Tibial nerve (tissue), 4 donors: ENCODE measurements around the gene FAM241A.

Experiments
- EP300 ChIP-seq, 2 donors: sonication (generic); formaldehyde crosslinking; IDR thresholded peaks; one replicate each; pipeline ENCODE4 v1.6.1; 2017; ENCODE audit warnings: antibody characterized with exemption in 2 of 2, mild to moderate bottlenecking in 1 of 2
- POLR2A ChIP-seq, 2 donors: fragments of 450-650 bp; IDR thresholded peaks; one replicate each; pipeline ENCODE4 v1.6.1; 2017; ENCODE audit warnings: antibody characterized with exemption in 2 of 2, mild to moderate bottlenecking in 2 of 2, moderate library complexity in 2 of 2
- TF ChIP-seq, protein P1 (sequence below), 5 experiments: fragments of 200-600 bp in 3 of 5; fragments of 450-650 bp in 2 of 5; sonication (generic) in 3 of 5; IDR thresholded peaks; one replicate each; pipeline ENCODE4 v1.5.1; 2016 to 2019; ENCODE audit warnings: antibody characterized with exemption in 5 of 5, mild to moderate bottlenecking in 3 of 5, moderate library complexity in 2 of 5

DNA sequence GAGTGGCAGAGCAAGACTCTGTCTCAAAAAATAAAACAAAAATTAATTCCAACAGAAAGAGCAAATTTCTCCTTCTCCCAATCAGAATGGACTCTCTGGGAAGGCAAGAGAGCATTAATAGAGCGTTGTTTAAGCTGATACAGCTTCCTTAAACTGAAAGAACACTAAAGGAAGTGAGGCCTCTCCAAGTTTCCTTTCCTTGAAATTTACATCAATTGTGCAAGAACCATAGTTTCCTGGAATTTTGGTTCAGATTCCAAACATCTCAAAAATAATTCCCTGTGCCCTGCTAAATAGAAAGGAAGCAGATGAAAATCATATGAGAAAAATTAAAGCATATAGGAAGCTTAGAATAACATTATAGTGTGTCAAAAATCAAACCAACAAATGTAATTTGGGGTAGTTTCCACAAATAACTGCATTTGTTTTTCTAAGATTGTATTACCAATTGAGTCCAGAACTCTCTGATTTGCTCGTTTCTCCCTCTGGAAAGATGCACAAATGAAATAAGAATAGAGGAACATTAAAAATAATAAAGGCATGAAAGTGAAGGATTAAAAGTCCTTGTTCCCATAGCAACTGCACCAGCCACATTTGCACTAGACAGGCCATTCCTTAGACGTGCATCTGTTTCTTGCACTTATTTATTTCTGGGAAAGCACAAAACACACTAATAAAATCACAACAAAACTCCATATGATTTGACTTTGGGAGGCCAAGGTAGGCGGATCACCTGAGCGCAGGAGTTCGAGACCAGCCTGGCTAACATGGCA is 3.7 kb upstream of the FAM241A start:
- TF ChIP-seq, protein P1, sequence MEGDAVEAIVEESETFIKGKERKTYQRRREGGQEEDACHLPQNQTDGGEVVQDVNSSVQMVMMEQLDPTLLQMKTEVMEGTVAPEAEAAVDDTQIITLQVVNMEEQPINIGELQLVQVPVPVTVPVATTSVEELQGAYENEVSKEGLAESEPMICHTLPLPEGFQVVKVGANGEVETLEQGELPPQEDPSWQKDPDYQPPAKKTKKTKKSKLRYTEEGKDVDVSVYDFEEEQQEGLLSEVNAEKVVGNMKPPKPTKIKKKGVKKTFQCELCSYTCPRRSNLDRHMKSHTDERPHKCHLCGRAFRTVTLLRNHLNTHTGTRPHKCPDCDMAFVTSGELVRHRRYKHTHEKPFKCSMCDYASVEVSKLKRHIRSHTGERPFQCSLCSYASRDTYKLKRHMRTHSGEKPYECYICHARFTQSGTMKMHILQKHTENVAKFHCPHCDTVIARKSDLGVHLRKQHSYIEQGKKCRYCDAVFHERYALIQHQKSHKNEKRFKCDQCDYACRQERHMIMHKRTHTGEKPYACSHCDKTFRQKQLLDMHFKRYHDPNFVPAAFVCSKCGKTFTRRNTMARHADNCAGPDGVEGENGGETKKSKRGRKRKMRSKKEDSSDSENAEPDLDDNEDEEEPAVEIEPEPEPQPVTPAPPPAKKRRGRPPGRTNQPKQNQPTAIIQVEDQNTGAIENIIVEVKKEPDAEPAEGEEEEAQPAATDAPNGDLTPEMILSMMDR (IDR thresholded peaks at IDR 0.05), result no peak
- TF ChIP-seq POLR2A (IDR thresholded peaks at IDR 0.05) (no peak), EP300 (IDR thresholded peaks at IDR 0.05) (no peak)
